ENCODE results near the gene GIT1.

DNA sequence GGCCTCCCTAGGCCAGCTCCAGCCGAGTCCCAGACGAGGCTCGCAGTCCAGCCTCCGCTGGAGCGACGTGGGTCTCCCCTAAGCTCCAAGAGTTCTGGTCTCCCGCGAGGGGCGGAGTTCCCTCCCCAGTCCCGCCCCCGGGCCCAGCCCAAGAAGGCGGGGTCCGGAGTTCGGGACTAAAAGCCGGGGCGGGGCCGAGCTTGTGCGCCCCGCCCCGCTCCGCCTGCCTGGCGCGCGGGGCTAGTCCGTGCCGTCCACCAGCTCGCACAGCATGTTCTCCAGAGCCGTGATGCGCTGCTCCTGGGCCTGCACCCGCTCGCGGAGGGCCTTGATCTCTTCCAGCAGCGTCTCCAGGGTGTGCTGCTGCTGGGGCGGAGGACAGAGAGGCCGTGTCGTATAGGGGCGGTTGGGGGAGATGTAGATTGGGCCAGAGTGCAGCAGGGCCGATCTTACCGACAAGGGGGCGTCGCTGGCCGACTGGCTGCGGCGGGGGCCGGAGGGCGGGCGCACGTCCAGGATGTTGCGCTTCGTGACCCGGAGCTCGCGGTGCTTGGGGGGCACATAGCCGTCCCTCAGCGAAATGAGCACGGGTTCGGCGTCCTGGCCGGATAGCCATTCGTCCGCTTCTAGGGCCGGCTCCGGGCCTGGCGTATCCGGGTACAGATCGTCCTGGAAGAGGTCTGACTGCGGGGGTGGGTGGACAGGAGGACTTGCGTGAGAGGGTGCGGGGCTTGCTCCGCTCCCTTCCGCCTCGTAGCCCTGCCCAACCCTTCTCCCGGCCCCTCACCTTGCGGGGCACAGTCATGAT is 26.2 kb upstream of the GIT1 start:
- TF ChIP-seq, protein P1, sequence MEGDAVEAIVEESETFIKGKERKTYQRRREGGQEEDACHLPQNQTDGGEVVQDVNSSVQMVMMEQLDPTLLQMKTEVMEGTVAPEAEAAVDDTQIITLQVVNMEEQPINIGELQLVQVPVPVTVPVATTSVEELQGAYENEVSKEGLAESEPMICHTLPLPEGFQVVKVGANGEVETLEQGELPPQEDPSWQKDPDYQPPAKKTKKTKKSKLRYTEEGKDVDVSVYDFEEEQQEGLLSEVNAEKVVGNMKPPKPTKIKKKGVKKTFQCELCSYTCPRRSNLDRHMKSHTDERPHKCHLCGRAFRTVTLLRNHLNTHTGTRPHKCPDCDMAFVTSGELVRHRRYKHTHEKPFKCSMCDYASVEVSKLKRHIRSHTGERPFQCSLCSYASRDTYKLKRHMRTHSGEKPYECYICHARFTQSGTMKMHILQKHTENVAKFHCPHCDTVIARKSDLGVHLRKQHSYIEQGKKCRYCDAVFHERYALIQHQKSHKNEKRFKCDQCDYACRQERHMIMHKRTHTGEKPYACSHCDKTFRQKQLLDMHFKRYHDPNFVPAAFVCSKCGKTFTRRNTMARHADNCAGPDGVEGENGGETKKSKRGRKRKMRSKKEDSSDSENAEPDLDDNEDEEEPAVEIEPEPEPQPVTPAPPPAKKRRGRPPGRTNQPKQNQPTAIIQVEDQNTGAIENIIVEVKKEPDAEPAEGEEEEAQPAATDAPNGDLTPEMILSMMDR (IDR thresholded peaks at IDR 0.05; ENCODE audit: extremely low read depth in 1 of 2, insufficient read depth in 1 of 2, low read depth in 1 of 2, low read length in 2 of 2) = peak in 1 of 2 donors; percentile 2
- TF ChIP-seq POLR2AphosphoS5 (IDR thresholded peaks at IDR 0.05; ENCODE audit: insufficient read depth, low read depth, low read length) = peak; percentile 79
- TF ChIP-seq, protein P2, sequence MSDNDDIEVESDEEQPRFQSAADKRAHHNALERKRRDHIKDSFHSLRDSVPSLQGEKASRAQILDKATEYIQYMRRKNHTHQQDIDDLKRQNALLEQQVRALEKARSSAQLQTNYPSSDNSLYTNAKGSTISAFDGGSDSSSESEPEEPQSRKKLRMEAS (IDR thresholded peaks at IDR 0.05; ENCODE audit: insufficient read depth, insufficient read length) = peak; percentile 9
